ENCODE results near the gene PEAK3. TPM values are rescaled to one million over a fixed set of nuclear protein-coding genes. Genes with fewer than 3 reads are reported as not detected.

Gene PEAK3
- total and polyA plus RNA-seq, 10 of the 15 experiments (the other 5 are each of a cell fraction or from before 2014, with no cell fraction given): 0.03 to 0.10 (median 0.05) TPM; not detected in 7

DNA sequence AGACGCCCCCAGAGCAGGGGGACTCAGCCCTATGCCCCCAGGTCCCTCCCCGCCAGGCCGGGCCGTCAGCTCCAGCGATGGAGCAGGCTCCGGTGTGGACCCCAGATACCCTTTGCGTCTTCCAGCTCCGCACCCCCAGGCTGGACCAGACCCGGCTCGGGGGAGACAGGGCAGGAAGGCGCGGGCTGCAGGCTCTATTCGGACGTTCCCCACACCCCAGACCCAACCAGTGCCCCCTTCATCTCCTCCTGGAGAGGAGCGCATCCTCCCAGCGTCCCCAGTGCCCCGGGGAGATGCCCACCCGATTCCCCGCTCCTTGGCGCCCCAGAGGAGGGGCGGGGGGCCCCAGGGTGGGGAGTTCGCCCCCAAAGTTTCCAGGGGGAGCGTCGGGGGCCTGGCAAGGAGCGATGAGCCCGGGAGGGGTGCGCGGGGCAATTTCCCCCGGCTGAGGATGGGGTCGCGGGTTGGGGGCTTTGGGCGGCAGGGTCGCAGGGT, 25.6 kb upstream of the PEAK3 start:
- WGBS (ENCODE audit: insufficient coverage, insufficient replicate concordance, low lambda C conversion rate, missing lambda C conversion rate): 32% methylated on average over 23 of the region's 33 CpGs
- Histone ChIP-seq H3K27ac (ENCODE audit: control insufficient read depth, insufficient read depth) (no peak overlapping the region), H3K9ac (ENCODE audit: control insufficient read depth, insufficient read depth, low read length) (no peak overlapping the region), H3K27me3 (replicated peaks in 1 of 2; ENCODE audit: control insufficient read depth in 2 of 2, insufficient read depth in 2 of 2, low read length in 1 of 2) (peaks cover 9 to 12% of the 10 kb centered on the region in 2 experiments; a peak in 3 of 4 replicates), H3K9me3 (replicated peaks; ENCODE audit: control insufficient read depth, insufficient read depth, low read length) (no peaks in the 10 kb centered on the region), H4K20me1 (ENCODE audit: control insufficient read depth, insufficient read depth) (no peaks in the 10 kb centered on the region), H3K4me1 (ENCODE audit: control insufficient read depth, insufficient read depth, low read length) (no peaks in the 10 kb centered on the region), H2AFZ (ENCODE audit: control insufficient read depth, low read depth, low read length) (no peak overlapping the region), H3K4me2 (ENCODE audit: control insufficient read depth, insufficient read depth) (no peak overlapping the region), H3K4me3 (no peak overlapping the region), H3K36me3 (ENCODE audit: control insufficient read depth in 2 of 2, insufficient read depth in 2 of 2, low read length in 1 of 2) (no peaks in the 10 kb centered on the region), H3K79me2 (ENCODE audit: control insufficient read depth, insufficient read depth, low read length) (no peaks in the 10 kb centered on the region)
- intact Hi-C loops (cut with micrococcal nuclease; ENCODE audit: unreplicated experiment): no loop called here
- POLR2A ChIA-PET: no interaction called here
- no peak for ATAC-seq
- no peak for FAIRE-seq
- CTCF ChIA-PET: no interaction called here
- no TSS peak for BruUV-seq (replicated peaks)
- DNase-seq (ENCODE audit: low read depth, low spot score): no peak
- SMC1A ChIA-PET (ENCODE audit: uncharacterized antibody, unreplicated experiment): no interaction called here
- in situ Hi-C loops (cut with MboI): no loop called here
- RAD21 ChIA-PET (ENCODE audit: unreplicated experiment): no interaction called here
- TF ChIP-seq RAD21 (IDR thresholded peaks at IDR 0.05; ENCODE audit: insufficient read depth, low read depth, low read length) (no peak), NKRF (conservative IDR thresholded peaks at IDR 0.05) (no peak), JUND (IDR thresholded peaks at IDR 0.05; ENCODE audit: low read depth, low read length) (no peak), WRNIP1 (IDR thresholded peaks at IDR 0.05; ENCODE audit: borderline replicate concordance, low read depth, low read length) (no peak), HDAC6 (IDR thresholded peaks at IDR 0.05; ENCODE audit: unreplicated experiment) (no peak), SMC3 (IDR thresholded peaks at IDR 0.05; ENCODE audit: borderline replicate concordance, low read length) (no peak), ZZZ3 (IDR thresholded peaks at IDR 0.05; ENCODE audit: control insufficient read depth, insufficient read length, low read depth) (no peak), PML (IDR thresholded peaks at IDR 0.05; ENCODE audit: low read length) (no peak), TARDBP (IDR thresholded peaks at IDR 0.05; ENCODE audit: borderline replicate concordance) (no peak), CREM (IDR thresholded peaks at IDR 0.05; ENCODE audit: low read depth) (no peak), POLR2AphosphoS2 (IDR thresholded peaks at IDR 0.05; ENCODE audit: low read depth, low read length) (no peak), MEF2A (IDR thresholded peaks at IDR 0.05; ENCODE audit: insufficient read depth, low read depth, low read length) (no peak), MTA3 (IDR thresholded peaks at IDR 0.05; ENCODE audit: borderline replicate concordance, low read length) (no peak), MYC (IDR thresholded peaks at IDR 0.05; ENCODE audit: insufficient read depth, insufficient read length, insufficient replicate concordance, low read length, severe bottlenecking) (no peak)
- TF ChIP-seq, protein P1, sequence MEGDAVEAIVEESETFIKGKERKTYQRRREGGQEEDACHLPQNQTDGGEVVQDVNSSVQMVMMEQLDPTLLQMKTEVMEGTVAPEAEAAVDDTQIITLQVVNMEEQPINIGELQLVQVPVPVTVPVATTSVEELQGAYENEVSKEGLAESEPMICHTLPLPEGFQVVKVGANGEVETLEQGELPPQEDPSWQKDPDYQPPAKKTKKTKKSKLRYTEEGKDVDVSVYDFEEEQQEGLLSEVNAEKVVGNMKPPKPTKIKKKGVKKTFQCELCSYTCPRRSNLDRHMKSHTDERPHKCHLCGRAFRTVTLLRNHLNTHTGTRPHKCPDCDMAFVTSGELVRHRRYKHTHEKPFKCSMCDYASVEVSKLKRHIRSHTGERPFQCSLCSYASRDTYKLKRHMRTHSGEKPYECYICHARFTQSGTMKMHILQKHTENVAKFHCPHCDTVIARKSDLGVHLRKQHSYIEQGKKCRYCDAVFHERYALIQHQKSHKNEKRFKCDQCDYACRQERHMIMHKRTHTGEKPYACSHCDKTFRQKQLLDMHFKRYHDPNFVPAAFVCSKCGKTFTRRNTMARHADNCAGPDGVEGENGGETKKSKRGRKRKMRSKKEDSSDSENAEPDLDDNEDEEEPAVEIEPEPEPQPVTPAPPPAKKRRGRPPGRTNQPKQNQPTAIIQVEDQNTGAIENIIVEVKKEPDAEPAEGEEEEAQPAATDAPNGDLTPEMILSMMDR (IDR thresholded peaks at IDR 0.05 in 2 of 3, conservative IDR thresholded peaks at IDR 0.05 in 1 of 3; ENCODE audit: control insufficient read depth in 2 of 3, extremely low read depth in 1 of 3, insufficient read depth in 1 of 3, low read depth in 3 of 3, low read length in 3 of 3): no peak
- TF ChIP-seq, protein P2, sequence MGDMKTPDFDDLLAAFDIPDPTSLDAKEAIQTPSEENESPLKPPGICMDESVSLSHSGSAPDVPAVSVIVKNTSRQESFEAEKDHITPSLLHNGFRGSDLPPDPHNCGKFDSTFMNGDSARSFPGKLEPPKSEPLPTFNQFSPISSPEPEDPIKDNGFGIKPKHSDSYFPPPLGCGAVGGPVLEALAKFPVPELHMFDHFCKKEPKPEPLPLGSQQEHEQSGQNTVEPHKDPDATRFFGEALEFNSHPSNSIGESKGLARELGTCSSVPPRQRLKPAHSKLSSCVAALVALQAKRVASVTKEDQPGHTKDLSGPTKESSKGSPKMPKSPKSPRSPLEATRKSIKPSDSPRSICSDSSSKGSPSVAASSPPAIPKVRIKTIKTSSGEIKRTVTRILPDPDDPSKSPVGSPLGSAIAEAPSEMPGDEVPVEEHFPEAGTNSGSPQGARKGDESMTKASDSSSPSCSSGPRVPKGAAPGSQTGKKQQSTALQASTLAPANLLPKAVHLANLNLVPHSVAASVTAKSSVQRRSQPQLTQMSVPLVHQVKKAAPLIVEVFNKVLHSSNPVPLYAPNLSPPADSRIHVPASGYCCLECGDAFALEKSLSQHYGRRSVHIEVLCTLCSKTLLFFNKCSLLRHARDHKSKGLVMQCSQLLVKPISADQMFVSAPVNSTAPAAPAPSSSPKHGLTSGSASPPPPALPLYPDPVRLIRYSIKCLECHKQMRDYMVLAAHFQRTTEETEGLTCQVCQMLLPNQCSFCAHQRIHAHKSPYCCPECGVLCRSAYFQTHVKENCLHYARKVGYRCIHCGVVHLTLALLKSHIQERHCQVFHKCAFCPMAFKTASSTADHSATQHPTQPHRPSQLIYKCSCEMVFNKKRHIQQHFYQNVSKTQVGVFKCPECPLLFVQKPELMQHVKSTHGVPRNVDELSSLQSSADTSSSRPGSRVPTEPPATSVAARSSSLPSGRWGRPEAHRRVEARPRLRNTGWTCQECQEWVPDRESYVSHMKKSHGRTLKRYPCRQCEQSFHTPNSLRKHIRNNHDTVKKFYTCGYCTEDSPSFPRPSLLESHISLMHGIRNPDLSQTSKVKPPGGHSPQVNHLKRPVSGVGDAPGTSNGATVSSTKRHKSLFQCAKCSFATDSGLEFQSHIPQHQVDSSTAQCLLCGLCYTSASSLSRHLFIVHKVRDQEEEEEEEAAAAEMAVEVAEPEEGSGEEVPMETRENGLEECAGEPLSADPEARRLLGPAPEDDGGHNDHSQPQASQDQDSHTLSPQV (IDR thresholded peaks at IDR 0.05): no peak
